Measurements from ENCODE around the gene NUS1.
"Not testable (repeated sequence)": the region's sequence is repeated elsewhere in the genome, so short reads cannot be mapped to it uniquely, and the experiment has no call there.

Gene NUS1

DNA sequence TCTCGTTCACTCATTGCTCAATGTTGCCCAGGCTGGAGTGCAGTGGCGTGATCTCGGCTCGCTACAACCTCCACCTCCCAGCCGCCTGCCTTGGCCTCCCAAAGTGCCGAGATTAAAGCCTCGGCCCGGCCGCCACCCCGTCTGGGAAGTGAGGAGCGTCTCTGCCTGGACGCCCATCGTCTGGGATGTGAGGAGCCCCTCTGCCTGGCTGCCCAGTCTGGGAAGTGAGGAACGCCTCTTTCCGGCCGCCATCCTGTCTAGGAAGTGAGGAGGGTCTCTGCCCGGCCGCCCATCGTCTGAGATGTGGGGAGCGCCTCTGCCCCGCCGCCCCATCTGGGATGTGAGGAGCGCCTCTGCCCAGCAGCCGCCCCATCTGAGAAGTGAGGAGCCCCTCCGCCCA is 75.4 kb downstream of the NUS1 start:
- DNase-seq; H3K4me1 Mint-ChIP-seq (ENCODE audit: low read depth); H3K36me3 Mint-ChIP-seq (ENCODE audit: low read depth); H3K4me3 Mint-ChIP-seq; H3K27ac Mint-ChIP-seq; H3K27me3 Mint-ChIP-seq: not testable (repeated sequence)
- H3K9me3 Mint-ChIP-seq: peaks cover 16% of the 10 kb centered on the region

Data from activated T-cell treated with anti-CD3 and anti-CD28 coated beads, Interleukin-2, amount 50 U/mL, for 24 hours (primary cell).